ENCODE measurements around the gene MORC1. TPM values are rescaled to one million over a fixed set of nuclear protein-coding genes. Genes with fewer than 3 reads are reported as not detected.

The MORC1 gene
- total RNA-seq, 1 experiment from 2014 or later, result not detected

DNA sequence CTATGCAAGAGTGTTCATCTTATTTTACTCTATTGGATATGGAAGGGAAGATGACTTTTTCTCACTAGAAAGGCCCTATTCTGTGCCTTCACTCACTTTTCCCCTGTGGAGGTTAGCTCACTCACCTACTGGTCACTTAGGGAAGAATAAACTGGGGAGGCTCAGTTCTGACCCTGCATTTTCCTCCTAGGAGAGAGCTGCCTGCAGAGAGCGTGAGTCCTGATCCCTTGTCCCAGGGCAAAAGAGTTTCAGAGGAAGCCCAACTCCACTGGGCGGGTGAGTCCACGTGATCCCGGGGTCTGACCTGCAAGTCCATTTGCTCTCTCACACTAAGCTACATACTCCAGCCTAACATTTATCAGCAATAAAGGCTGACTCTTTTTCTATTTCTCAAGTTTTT lies 8.4 kb downstream of the MORC1 start:
- Histone ChIP-seq H3K27ac (ENCODE audit: low read length) (no peak overlapping the region), H3K4me3 (ENCODE audit: low read depth in 2 of 2, low read length in 2 of 2) (no peak overlapping the region), H3K9me3 (ENCODE audit: control insufficient read depth, insufficient read depth, low read depth, low read length) (no peaks in the 10 kb centered on the region), H3K4me1 (ENCODE audit: control insufficient read depth, insufficient read depth, low read length) (no peaks in the 10 kb centered on the region), H3K27me3 (ENCODE audit: control insufficient read depth, insufficient read depth, low read length) (no peaks in the 10 kb centered on the region; the same call in 1 of the 2 replicates), H3K36me3 (ENCODE audit: control insufficient read depth, insufficient read depth, low read length) (no peaks in the 10 kb centered on the region)
- in situ Hi-C loops (cut with HindIII; ENCODE audit: low pct_unique_long_range_greater_than_20kb, low sequenced_read_pairs) (no loop called here), intact Hi-C loops (cut with micrococcal nuclease; ENCODE audit: unreplicated experiment) (no loop called here)
- TF ChIP-seq, protein P1, sequence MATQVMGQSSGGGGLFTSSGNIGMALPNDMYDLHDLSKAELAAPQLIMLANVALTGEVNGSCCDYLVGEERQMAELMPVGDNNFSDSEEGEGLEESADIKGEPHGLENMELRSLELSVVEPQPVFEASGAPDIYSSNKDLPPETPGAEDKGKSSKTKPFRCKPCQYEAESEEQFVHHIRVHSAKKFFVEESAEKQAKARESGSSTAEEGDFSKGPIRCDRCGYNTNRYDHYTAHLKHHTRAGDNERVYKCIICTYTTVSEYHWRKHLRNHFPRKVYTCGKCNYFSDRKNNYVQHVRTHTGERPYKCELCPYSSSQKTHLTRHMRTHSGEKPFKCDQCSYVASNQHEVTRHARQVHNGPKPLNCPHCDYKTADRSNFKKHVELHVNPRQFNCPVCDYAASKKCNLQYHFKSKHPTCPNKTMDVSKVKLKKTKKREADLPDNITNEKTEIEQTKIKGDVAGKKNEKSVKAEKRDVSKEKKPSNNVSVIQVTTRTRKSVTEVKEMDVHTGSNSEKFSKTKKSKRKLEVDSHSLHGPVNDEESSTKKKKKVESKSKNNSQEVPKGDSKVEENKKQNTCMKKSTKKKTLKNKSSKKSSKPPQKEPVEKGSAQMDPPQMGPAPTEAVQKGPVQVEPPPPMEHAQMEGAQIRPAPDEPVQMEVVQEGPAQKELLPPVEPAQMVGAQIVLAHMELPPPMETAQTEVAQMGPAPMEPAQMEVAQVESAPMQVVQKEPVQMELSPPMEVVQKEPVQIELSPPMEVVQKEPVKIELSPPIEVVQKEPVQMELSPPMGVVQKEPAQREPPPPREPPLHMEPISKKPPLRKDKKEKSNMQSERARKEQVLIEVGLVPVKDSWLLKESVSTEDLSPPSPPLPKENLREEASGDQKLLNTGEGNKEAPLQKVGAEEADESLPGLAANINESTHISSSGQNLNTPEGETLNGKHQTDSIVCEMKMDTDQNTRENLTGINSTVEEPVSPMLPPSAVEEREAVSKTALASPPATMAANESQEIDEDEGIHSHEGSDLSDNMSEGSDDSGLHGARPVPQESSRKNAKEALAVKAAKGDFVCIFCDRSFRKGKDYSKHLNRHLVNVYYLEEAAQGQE (IDR thresholded peaks at IDR 0.05; ENCODE audit: insufficient read depth in 1 of 2, low read depth in 2 of 2, low read length in 1 of 2), result no peak
- TF ChIP-seq POLR2AphosphoS5 (IDR thresholded peaks at IDR 0.05; ENCODE audit: low read depth, low read length) (no peak), SIN3A (IDR thresholded peaks at IDR 0.05; ENCODE audit: borderline replicate concordance, insufficient read depth, low read depth, low read length) (no peak), TCF7L2 (IDR thresholded peaks at IDR 0.05; ENCODE audit: low read depth, low read length) (no peak)
- TF ChIP-seq, protein P2, sequence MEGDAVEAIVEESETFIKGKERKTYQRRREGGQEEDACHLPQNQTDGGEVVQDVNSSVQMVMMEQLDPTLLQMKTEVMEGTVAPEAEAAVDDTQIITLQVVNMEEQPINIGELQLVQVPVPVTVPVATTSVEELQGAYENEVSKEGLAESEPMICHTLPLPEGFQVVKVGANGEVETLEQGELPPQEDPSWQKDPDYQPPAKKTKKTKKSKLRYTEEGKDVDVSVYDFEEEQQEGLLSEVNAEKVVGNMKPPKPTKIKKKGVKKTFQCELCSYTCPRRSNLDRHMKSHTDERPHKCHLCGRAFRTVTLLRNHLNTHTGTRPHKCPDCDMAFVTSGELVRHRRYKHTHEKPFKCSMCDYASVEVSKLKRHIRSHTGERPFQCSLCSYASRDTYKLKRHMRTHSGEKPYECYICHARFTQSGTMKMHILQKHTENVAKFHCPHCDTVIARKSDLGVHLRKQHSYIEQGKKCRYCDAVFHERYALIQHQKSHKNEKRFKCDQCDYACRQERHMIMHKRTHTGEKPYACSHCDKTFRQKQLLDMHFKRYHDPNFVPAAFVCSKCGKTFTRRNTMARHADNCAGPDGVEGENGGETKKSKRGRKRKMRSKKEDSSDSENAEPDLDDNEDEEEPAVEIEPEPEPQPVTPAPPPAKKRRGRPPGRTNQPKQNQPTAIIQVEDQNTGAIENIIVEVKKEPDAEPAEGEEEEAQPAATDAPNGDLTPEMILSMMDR (IDR thresholded peaks at IDR 0.05), result no peak
- DNase-seq (ENCODE audit: low read depth, low spot score), result no peak
- ATAC-seq, result no peak
- ChIA-PET CTCF (interaction anchor here (0.5 kb wide), 1 partner anchor 13 kb away, joined by 6 read pairs; no protein-coding TSS in a partner anchor), POLR2A (no interaction called here)
- BruUV-seq (replicated peaks), result no TSS peak

DNA sequence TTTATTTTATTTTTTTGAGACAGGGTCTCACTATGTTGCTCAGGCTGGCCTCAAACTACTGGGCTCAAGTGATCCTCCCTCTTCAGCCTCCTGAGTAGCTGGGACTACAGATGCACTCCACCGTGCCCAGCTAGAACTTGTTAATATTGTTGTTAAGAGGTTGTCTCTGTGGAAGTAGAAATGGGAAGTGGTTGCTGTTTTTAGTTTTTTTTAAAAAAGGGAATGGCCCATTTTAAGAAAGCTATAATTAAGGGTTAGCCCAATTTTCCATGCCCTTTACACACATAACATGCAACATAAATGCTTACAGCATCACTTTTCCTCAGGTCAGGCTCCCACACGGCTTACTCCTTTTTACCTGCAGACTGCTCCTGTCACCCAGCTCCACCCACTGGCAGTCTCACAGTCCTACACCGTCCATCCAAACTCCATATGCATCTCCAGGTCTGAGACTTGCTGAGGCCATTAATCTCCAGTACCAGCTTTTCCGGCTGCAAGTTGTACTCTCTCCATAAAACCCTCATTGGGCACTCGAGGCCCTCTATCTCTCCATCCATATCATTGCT lies 19.8 kb downstream of the MORC1 start:
- Histone ChIP-seq H3K27ac (ENCODE audit: low read length) (no peak overlapping the region), H3K27me3 (ENCODE audit: control insufficient read depth, insufficient read depth, low read length) (no peaks in the 10 kb centered on the region), H3K4me1 (ENCODE audit: control insufficient read depth, insufficient read depth, low read length) (no peaks in the 10 kb centered on the region), H3K4me3 (ENCODE audit: low read depth in 2 of 2, low read length in 2 of 2) (no peak overlapping the region), H3K36me3 (ENCODE audit: control insufficient read depth, insufficient read depth, low read length) (no peaks in the 10 kb centered on the region), H3K9me3 (ENCODE audit: control insufficient read depth, insufficient read depth, low read depth, low read length) (no peaks in the 10 kb centered on the region)
- in situ Hi-C loops (cut with HindIII; ENCODE audit: low pct_unique_long_range_greater_than_20kb, low sequenced_read_pairs), result no loop called here
- TF ChIP-seq, protein P2 (IDR thresholded peaks at IDR 0.05), result peak; percentile 60
- TF ChIP-seq SIN3A (IDR thresholded peaks at IDR 0.05; ENCODE audit: borderline replicate concordance, insufficient read depth, low read depth, low read length), result no peak
- TF ChIP-seq, protein P1 (IDR thresholded peaks at IDR 0.05; ENCODE audit: insufficient read depth in 1 of 2, low read depth in 2 of 2, low read length in 1 of 2), result no peak
- ChIA-PET POLR2A (no interaction called here), CTCF (no interaction called here)
- intact Hi-C loops (cut with micrococcal nuclease; ENCODE audit: unreplicated experiment), result no loop called here
- no TSS peak for BruUV-seq (replicated peaks)
- ATAC-seq (0 out of 2 replicates have a peak, but pooled peaks have one; percentile 68), DNase-seq (ENCODE audit: low read depth, low spot score) (no peak)

Data from Panc1 (cell line).